Myocyte (in vitro differentiated cells): ENCODE results near the gene CFAP90. TPM values are rescaled to one million over a fixed set of nuclear protein-coding genes. Genes with fewer than 3 reads are reported as not detected.

Source experiments
- total RNA-seq: library from RNA; depleted of rRNA; stranded (reverse); fragments of >200 nt; gene quantifications from 2 replicates; pipeline ENCODE4 v1.2.3, GENCODE V29; 2014

The CFAP90 gene
- total RNA-seq, 1 donor from 2014 or later = not detected

Other genes starting within 250 kb of the CFAP90 start
- 11.9 and 12.1 TPM in 2 replicates for gene FASTKD3, start 17.9 kb upstream of the CFAP90 start, total RNA-seq
- 24.4 and 37.7 TPM in 2 replicates for gene MTRR, start 18.0 kb upstream of the CFAP90 start, total RNA-seq